Fibroblast of skin of scalp (primary cell): ENCODE results near the gene ABCA13.

Source experiments
- DNase-seq: peaks from one replicate; pipeline ENCODE4 v3.0.0-alpha.2; 2013

The ABCA13 gene

GRCh38 chr7:48381571-48381970 is 210.3 kb downstream of the ABCA13 start:
- DNase-seq: no peak

- DNase-seq: no peak
Measured at GRCh38 chr7:48384180-48384752, 213.0 kb downstream of the ABCA13 start.

GRCh38 chr7:48387932-48388331 is 216.7 kb downstream of the ABCA13 start:
- DNase-seq: no peak

GRCh38 chr7:48388911-48389310 is 217.7 kb downstream of the ABCA13 start:
- DNase-seq: no peak

- DNase-seq: peak; percentile 13
Measured at GRCh38 chr7:48389977-48390376, 218.7 kb downstream of the ABCA13 start.

- DNase-seq: peak; percentile 4
Measured at GRCh38 chr7:48390388-48391327, 219.4 kb downstream of the ABCA13 start.

GRCh38 chr7:48398191-48398590 is 226.9 kb downstream of the ABCA13 start:
- no peak for DNase-seq

- DNase-seq: no peak
Measured at GRCh38 chr7:48402721-48403120, 231.5 kb downstream of the ABCA13 start.

GRCh38 chr7:48408731-48409130 is 237.5 kb downstream of the ABCA13 start:
- DNase-seq: no peak

GRCh38 chr7:48411619-48412018 is 240.4 kb downstream of the ABCA13 start:
- no peak for DNase-seq

- DNase-seq: no peak
Measured at GRCh38 chr7:48414011-48414732, 242.9 kb downstream of the ABCA13 start.

GRCh38 chr7:48416327-48416908 is 245.2 kb downstream of the ABCA13 start:
- no peak for DNase-seq

GRCh38 chr7:48419401-48419800 is 248.1 kb downstream of the ABCA13 start:
- no peak for DNase-seq

- no peak for DNase-seq
Measured at GRCh38 chr7:48420206-48420605, 248.9 kb downstream of the ABCA13 start.

GRCh38 chr7:48421357-48421756 is 250.1 kb downstream of the ABCA13 start:
- peak; percentile 80 for DNase-seq

GRCh38 chr7:48424731-48425130 is 253.5 kb downstream of the ABCA13 start:
- peak; percentile 18 for DNase-seq

GRCh38 chr7:48426331-48426965 is 255.2 kb downstream of the ABCA13 start:
- no peak for DNase-seq

- peak; percentile 25 for DNase-seq
Measured at GRCh38 chr7:48426966-48427555, 255.8 kb downstream of the ABCA13 start.

GRCh38 chr7:48427671-48428070 is 256.4 kb downstream of the ABCA13 start:
- peak; percentile 6 for DNase-seq

GRCh38 chr7:48428091-48428684 is 256.9 kb downstream of the ABCA13 start:
- DNase-seq: no peak

- no peak for DNase-seq
Measured at GRCh38 chr7:48429117-48429516, 257.9 kb downstream of the ABCA13 start.

- no peak for DNase-seq
Measured at GRCh38 chr7:48438206-48438605, 266.9 kb downstream of the ABCA13 start.
